Gastroesophageal sphincter (tissue), 4 donors: ENCODE measurements around the gene VWA8. TPM values are rescaled to one million over a fixed set of nuclear protein-coding genes. Genes with fewer than 3 reads are reported as not detected.

ENCODE experiments used
- ATAC-seq: fragments of 150-250 bp; one replicate; pipeline ENCODE4 v1.9.1; 2016; ENCODE audit warnings: mild to moderate bottlenecking, moderate library complexity
- H3K27ac ChIP-seq, 4 donors: fragments of 200-600 bp; sonication (generic) in 3 of 4; 1 replicate in 3 of 4; 2 replicates in 1 of 4; pipeline ENCODE4 v1.5.1; 2016 to 2019
- H3K27me3 ChIP-seq: fragments of 200-600 bp; sonication (generic); one replicate; pipeline ENCODE4 v1.5.1; 2019
- H3K36me3 ChIP-seq, 2 donors: fragments of 200-600 bp; sonication (generic); one replicate each; pipeline ENCODE4 v1.5.1; 2019; ENCODE audit warnings: control low read depth in 1 of 2
- H3K4me1 ChIP-seq, 3 donors: fragments of 200-600 bp; sonication (generic); 1 replicate in 2 of 3; 2 replicates in 1 of 3; pipeline ENCODE4 v1.5.1; 2016 to 2019; ENCODE audit warnings: control low read depth in 2 of 3
- H3K4me3 ChIP-seq, 2 donors: fragments of 200-600 bp; sonication (generic); one replicate each; pipeline ENCODE4 v1.5.1; 2019; ENCODE audit warnings: mild to moderate bottlenecking in 1 of 2, moderate library complexity in 1 of 2
- H3K9me3 ChIP-seq, 3 donors: fragments of 200-600 bp; sonication (generic); one replicate each; pipeline ENCODE4 v1.5.1; 2017 to 2019; ENCODE audit warnings: control low read depth in 2 of 3
- EP300 ChIP-seq: sonication (generic); formaldehyde crosslinking; IDR thresholded peaks from one replicate; pipeline ENCODE4 v1.6.1; 2017; ENCODE audit warnings: antibody characterized with exemption, mild to moderate bottlenecking
- POLR2A ChIP-seq, 2 donors: fragments of 450-650 bp; IDR thresholded peaks; one replicate each; pipeline ENCODE4 v1.6.1; 2017; ENCODE audit warnings: antibody characterized with exemption in 2 of 2, mild to moderate bottlenecking in 2 of 2, moderate library complexity in 1 of 2
- POLR2AphosphoS5 ChIP-seq: sonication (generic); formaldehyde crosslinking; IDR thresholded peaks from one replicate; pipeline ENCODE4 v1.6.1; 2017; ENCODE audit warnings: antibody characterized with exemption
- WGBS, 2 donors: methylation state at CpG; one replicate each; pipeline ENCODE4 v1.1.5; 2018; ENCODE audit warnings: low coverage in 1 of 2; 5-methylcytosine and 5-hydroxymethylcytosine counted together
- total RNA-seq, 4 donors: library from RNA; depleted of rRNA; stranded (reverse); fragments of >200 nt; gene quantifications; one replicate each; pipeline ENCODE4 v1.1.0, GENCODE V29; 2016
- TF ChIP-seq, protein P1 (sequence below), 4 experiments: fragments of 200-600 bp in 2 of 4; fragments of 450-650 bp in 2 of 4; sonication (generic) in 1 of 4; IDR thresholded peaks; one replicate each; pipeline ENCODE4 v1.5.1; 2017 to 2019; ENCODE audit warnings: antibody characterized with exemption in 4 of 4, mild to moderate bottlenecking in 2 of 4, moderate library complexity in 2 of 4

VWA8 gene
- total RNA-seq, 4 donors from 2014 or later, result 20.3 to 34.7 (median 23.9) TPM

GRCh38 chr13:41614671-41615527 lies 346.0 kb downstream of the VWA8 start:
- no peak for TF ChIP-seq EP300
- TF ChIP-seq, protein P1, sequence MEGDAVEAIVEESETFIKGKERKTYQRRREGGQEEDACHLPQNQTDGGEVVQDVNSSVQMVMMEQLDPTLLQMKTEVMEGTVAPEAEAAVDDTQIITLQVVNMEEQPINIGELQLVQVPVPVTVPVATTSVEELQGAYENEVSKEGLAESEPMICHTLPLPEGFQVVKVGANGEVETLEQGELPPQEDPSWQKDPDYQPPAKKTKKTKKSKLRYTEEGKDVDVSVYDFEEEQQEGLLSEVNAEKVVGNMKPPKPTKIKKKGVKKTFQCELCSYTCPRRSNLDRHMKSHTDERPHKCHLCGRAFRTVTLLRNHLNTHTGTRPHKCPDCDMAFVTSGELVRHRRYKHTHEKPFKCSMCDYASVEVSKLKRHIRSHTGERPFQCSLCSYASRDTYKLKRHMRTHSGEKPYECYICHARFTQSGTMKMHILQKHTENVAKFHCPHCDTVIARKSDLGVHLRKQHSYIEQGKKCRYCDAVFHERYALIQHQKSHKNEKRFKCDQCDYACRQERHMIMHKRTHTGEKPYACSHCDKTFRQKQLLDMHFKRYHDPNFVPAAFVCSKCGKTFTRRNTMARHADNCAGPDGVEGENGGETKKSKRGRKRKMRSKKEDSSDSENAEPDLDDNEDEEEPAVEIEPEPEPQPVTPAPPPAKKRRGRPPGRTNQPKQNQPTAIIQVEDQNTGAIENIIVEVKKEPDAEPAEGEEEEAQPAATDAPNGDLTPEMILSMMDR (IDR thresholded peaks at IDR 0.05), result no peak
- TF ChIP-seq POLR2AphosphoS5, result no peak
- no peak for TF ChIP-seq POLR2A (IDR thresholded peaks at IDR 0.05)
- Histone ChIP-seq H3K36me3 (peaks cover 0 to 24% of the 10 kb centered on the region in 2 donors), H3K4me3 (no peak overlapping the region), H3K27me3 (no peaks in the 10 kb centered on the region), H3K9me3 (no peaks in the 10 kb centered on the region), H3K27ac (peak overlapping the region in 3 of 4 donors; percentile 15 to 61 (median 41)), H3K4me1 (peaks cover 0 to 19% (median 11%) of the 10 kb centered on the region in 3 donors)
- 74 to 82% methylated on average over 5 to 6 of the region's 7 CpGs for WGBS, 2 donors
- ATAC-seq, result no peak

DNA sequence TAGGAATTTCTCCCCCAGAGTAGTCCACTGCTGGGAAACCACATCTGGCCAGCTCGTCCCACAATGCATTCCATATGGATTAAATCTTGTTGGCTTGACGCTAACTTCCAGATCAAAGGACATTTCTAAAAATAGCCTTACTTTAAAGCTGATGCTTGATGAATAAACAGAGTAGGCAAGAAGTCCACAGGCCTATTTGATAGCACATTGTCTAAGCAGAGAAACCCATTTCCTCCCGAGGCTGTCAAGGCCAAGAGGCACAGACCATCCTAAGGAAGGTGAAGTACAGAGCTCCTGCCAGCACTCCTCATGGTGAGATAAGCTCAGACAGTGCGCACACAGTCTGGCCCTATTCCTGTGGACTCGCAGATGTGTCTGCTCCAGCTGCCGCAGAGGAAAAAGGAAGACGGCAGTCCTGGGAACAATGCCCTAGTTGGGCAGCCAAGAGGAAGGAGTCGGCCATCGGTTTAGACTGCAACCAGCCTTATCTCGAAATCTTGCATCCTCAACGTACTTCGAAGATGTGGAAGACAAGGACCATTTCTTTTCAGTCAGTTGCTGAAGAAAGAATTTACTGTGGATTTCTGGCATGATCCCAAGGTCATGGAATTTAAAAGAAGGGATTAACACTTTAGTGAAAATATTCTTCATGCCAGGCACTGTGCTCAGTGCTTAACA lies 346.8 kb downstream of the VWA8 start:
- H3K4me3 ChIP-seq, result no peak overlapping the region
- no peak for TF ChIP-seq EP300
- TF ChIP-seq, protein P1 (IDR thresholded peaks at IDR 0.05), result no peak
- TF ChIP-seq POLR2AphosphoS5, result no peak
- no peak for TF ChIP-seq POLR2A (IDR thresholded peaks at IDR 0.05)
- peak; percentile 76 for ATAC-seq

DNA sequence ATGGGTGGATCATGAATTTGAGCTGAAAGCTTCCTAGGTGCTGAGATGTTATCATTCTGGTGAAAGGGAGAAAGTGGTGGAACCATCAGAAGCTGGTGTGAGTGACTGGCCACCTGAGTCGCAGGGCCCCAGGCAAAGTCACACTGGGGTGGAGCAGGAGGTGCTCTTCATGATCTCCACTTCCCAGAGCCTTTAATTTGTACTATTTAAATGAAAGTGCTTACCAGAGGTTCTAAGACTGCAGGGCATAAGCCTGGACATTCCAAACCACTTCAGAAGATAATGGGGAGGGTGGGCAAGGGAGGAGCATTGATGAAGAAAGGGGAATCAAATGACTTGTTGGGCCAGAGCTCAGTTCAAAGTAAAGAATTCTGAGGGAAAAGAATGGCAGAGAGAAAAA lies 347.4 kb downstream of the VWA8 start:
- TF ChIP-seq POLR2AphosphoS5 (no peak), EP300 (no peak), POLR2A (IDR thresholded peaks at IDR 0.05) (no peak)
- TF ChIP-seq, protein P1 (IDR thresholded peaks at IDR 0.05), result no peak
- Histone ChIP-seq H3K4me3 (no peak overlapping the region), H3K9me3 (no peaks in the 10 kb centered on the region), H3K27me3 (no peaks in the 10 kb centered on the region), H3K4me1 (peaks cover 0 to 19% (median 11%) of the 10 kb centered on the region in 3 donors), H3K36me3 (peaks cover 0 to 38% of the 10 kb centered on the region in 2 donors), H3K27ac (peak overlapping the region in 1 of 4 donors; percentile 61)
- ATAC-seq, result no peak
- 83 to 86% methylated on average over 1 of the region's 1 CpG for WGBS, 2 donors

More for the DNA sequence above, 346.8 kb downstream of the VWA8 start:
- no peaks in the 10 kb centered on the region for H3K27me3 ChIP-seq
- no peaks in the 10 kb centered on the region for H3K9me3 ChIP-seq
- H3K27ac ChIP-seq, result peak overlapping the region in 3 of 4 donors; percentile 15 to 61 (median 41)
- peaks cover 0 to 19% (median 11%) of the 10 kb centered on the region in 3 donors for H3K4me1 ChIP-seq
- WGBS, 2 donors, result 11 to 16% methylated on average over 5 to 10 of the region's 12 CpGs
- peaks cover 0 to 31% of the 10 kb centered on the region in 2 donors for H3K36me3 ChIP-seq

GRCh38 chr13:41611385-41611784 lies 349.5 kb downstream of the VWA8 start:
- Histone ChIP-seq H3K27me3 (no peaks in the 10 kb centered on the region), H3K4me1 (peaks cover 0 to 19% (median 11%) of the 10 kb centered on the region in 3 donors), H3K36me3 (peaks cover 0 to 59% of the 10 kb centered on the region in 2 donors), H3K27ac (peak overlapping the region in 1 of 4 donors; percentile 30), H3K4me3 (no peak overlapping the region), H3K9me3 (no peaks in the 10 kb centered on the region)
- ATAC-seq, result no peak
- TF ChIP-seq EP300 (no peak), POLR2AphosphoS5 (no peak), POLR2A (IDR thresholded peaks at IDR 0.05) (no peak)
- TF ChIP-seq, protein P1 (IDR thresholded peaks at IDR 0.05), result no peak
- WGBS, 2 donors, result 90 to 96% methylated on average over 4 of the region's 8 CpGs
